GM18505 (cell line): ENCODE data around the gene HILPDA.
"Not testable (repeated sequence)": the region's sequence is repeated elsewhere in the genome, so short reads cannot be mapped to it uniquely, and the experiment has no call there.

Experiments
- ATAC-seq: cut with Tn5 transposase; IDR thresholded peaks from one replicate; pipeline ENCODE4 v1.9.1; 2021; ENCODE audit not compliant: unreplicated experiment
- POLR2A ChIP-seq: IDR thresholded peaks from 4 replicates; pipeline ENCODE4 v1.6.1; 2011; ENCODE audit warnings: borderline replicate concordance; ENCODE audit not compliant: insufficient read depth, insufficient read length; ENCODE audit errors: extremely low read depth

The HILPDA gene

GRCh38 chr7:128476402-128477335, 21.0 kb downstream of the HILPDA start, which contains the start of gene METTL2B:
TSS of gene METTL2B (plus strand) at chr7:128476748. CDS start at chr7:128476766, 18 bp downstream.
- ATAC-seq, result peak; percentile 95
- TF ChIP-seq POLR2A, result peak; percentile 65

GRCh38 chr7:128477336-128477690, 21.6 kb downstream of the HILPDA start:
- ATAC-seq, result not testable (repeated sequence)

- ATAC-seq, result not testable (repeated sequence)
These were observed 23.4 kb downstream of the HILPDA start for GRCh38 chr7:128479082-128479481.

- ATAC-seq, result not testable (repeated sequence)
These were observed 32.5 kb downstream of the HILPDA start for GRCh38 chr7:128488134-128488533.

GRCh38 chr7:128497405-128497804, 41.7 kb downstream of the HILPDA start:
- no peak for TF ChIP-seq POLR2A
- ATAC-seq, result no peak

GRCh38 chr7:128505416-128505815, 49.7 kb downstream of the HILPDA start:
- ATAC-seq, result not testable (repeated sequence)

- peak; percentile 52 for ATAC-seq
These were observed 51.1 kb downstream of the HILPDA start for GRCh38 chr7:128506819-128507218.

- peak; percentile 48 for ATAC-seq
These were observed 51.8 kb downstream of the HILPDA start for GRCh38 chr7:128507321-128507993.
